ENCODE results near the gene FNTB.

GRCh38 chr14:65003394-65003793, 16.7 kb downstream of the FNTB start:
- TF ChIP-seq CTCF (IDR thresholded peaks at IDR 0.05; ENCODE audit: insufficient read depth, low read length) (no peak), POLR2AphosphoS5 (IDR thresholded peaks at IDR 0.05; ENCODE audit: low read depth) (no peak), REST (IDR thresholded peaks at IDR 0.05; ENCODE audit: insufficient replicate concordance, low read depth) (no peak), SPI1 (IDR thresholded peaks at IDR 0.05; ENCODE audit: borderline replicate concordance, low read depth) (no peak)

Measured in HL-60 (cell line).